Breast epithelium (tissue), 4 donors: ENCODE results near the gene TMEM108. TPM values are rescaled to one million over a fixed set of nuclear protein-coding genes. Genes with fewer than 3 reads are reported as not detected.
A peak's percentile ranks its signal among the peaks of the same experiment; 100 is the strongest.

Experiments used
- DNase-seq, 2 donors: peaks; one replicate each; pipeline ENCODE4 v3.0.0-alpha.2; 2019; ENCODE audit warnings: low spot score in 2 of 2
- H3K27ac ChIP-seq, 2 donors: fragments of 200-600 bp; sonication (generic) in 1 of 2; one replicate each; pipeline ENCODE4 v1.5.1; 2016 to 2019; ENCODE audit warnings: mild to moderate bottlenecking in 1 of 2
- H3K27me3 ChIP-seq, 2 donors: fragments of 200-600 bp; sonication (generic) in 1 of 2; one replicate each; pipeline versions ENCODE4 v1.5.1 to v1.6.0; 2017 to 2019; ENCODE audit warnings: control low read depth in 1 of 2, mild to moderate bottlenecking in 1 of 2
- H3K36me3 ChIP-seq: fragments of 200-600 bp; one replicate; pipeline ENCODE4 v1.5.1; 2019
- H3K4me1 ChIP-seq, 2 donors: fragments of 200-600 bp; sonication (generic); one replicate each; pipeline ENCODE4 v1.5.1; 2016 to 2019; ENCODE audit warnings: control low read depth in 1 of 2
- H3K4me3 ChIP-seq, 3 donors: fragments of 200-600 bp; sonication (generic); 1 replicate in 2 of 3; 2 replicates in 1 of 3; pipeline ENCODE4 v1.5.1; 2016 to 2019; ENCODE audit warnings: mild to moderate bottlenecking in 3 of 3, moderate library complexity in 2 of 3
- H3K9me3 ChIP-seq, 2 donors: fragments of 200-600 bp; sonication (generic) in 1 of 2; one replicate each; pipeline ENCODE4 v1.5.1; 2016 to 2019; ENCODE audit warnings: control low read depth in 1 of 2
- POLR2A ChIP-seq: fragments of 450-650 bp; IDR thresholded peaks from one replicate; pipeline ENCODE4 v1.6.1; 2016; ENCODE audit warnings: antibody characterized with exemption, mild to moderate bottlenecking, moderate library complexity
- POLR2AphosphoS5 ChIP-seq, 3 donors: sonication (generic); formaldehyde crosslinking; IDR thresholded peaks; one replicate each; pipeline ENCODE4 v1.6.1; 2017; ENCODE audit warnings: antibody characterized with exemption in 3 of 3
- intact Hi-C: fragments of 100-400 bp; cut with DNase I; formaldehyde crosslinking; loops from one replicate; pipeline ENCODE4 v1.15.1; 2023; ENCODE audit warnings: low total_unique reads
- total RNA-seq, 3 donors: library from RNA; depleted of rRNA; stranded (reverse); fragments of >200 nt; gene quantifications; one replicate each; pipeline ENCODE4 v1.1.0, GENCODE V29; 2016
- TF ChIP-seq, protein P1 (sequence below), 3 donors: fragments of 450-650 bp; IDR thresholded peaks; one replicate each; pipeline ENCODE4 v1.5.1; 2016 to 2017; ENCODE audit warnings: antibody characterized with exemption in 3 of 3, mild to moderate bottlenecking in 3 of 3, moderate library complexity in 3 of 3

The TMEM108 gene
- total RNA-seq, 3 donors from 2014 or later, result 0.44 to 0.98 (median 0.48) TPM

DNA sequence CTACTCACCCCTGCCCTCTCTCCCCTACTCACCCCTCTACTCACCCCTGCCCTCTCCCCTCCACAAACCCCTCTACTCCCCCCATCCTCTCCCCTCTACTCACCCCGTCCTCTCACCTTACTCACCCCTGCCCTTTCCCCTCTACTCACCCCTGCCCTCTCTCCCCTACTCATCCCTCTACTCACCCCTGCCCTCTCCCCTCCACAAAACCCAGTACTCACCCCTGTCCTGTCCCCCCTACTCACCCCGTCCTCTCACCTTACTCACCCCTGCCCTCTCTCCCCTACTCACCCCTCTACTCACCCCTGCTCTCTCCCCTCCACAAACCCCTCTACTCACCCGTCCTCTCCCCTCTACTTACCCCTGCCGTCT, 375.8 kb downstream of the TMEM108 start:
- Histone ChIP-seq H3K27me3 (no peaks in the 10 kb centered on the region), H3K36me3 (no peaks in the 10 kb centered on the region), H3K4me1 (no peaks in the 10 kb centered on the region), H3K4me3 (no peak overlapping the region), H3K9me3 (no peaks in the 10 kb centered on the region), H3K27ac (peak overlapping the region in 1 of 2 donors; percentile 40)
- no peak for DNase-seq
- intact Hi-C loops, result no loop called here
- TF ChIP-seq POLR2A (no peak), POLR2AphosphoS5 (IDR thresholded peaks at IDR 0.05) (no peak)
- TF ChIP-seq, protein P1, sequence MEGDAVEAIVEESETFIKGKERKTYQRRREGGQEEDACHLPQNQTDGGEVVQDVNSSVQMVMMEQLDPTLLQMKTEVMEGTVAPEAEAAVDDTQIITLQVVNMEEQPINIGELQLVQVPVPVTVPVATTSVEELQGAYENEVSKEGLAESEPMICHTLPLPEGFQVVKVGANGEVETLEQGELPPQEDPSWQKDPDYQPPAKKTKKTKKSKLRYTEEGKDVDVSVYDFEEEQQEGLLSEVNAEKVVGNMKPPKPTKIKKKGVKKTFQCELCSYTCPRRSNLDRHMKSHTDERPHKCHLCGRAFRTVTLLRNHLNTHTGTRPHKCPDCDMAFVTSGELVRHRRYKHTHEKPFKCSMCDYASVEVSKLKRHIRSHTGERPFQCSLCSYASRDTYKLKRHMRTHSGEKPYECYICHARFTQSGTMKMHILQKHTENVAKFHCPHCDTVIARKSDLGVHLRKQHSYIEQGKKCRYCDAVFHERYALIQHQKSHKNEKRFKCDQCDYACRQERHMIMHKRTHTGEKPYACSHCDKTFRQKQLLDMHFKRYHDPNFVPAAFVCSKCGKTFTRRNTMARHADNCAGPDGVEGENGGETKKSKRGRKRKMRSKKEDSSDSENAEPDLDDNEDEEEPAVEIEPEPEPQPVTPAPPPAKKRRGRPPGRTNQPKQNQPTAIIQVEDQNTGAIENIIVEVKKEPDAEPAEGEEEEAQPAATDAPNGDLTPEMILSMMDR (IDR thresholded peaks at IDR 0.05), result no peak

DNA sequence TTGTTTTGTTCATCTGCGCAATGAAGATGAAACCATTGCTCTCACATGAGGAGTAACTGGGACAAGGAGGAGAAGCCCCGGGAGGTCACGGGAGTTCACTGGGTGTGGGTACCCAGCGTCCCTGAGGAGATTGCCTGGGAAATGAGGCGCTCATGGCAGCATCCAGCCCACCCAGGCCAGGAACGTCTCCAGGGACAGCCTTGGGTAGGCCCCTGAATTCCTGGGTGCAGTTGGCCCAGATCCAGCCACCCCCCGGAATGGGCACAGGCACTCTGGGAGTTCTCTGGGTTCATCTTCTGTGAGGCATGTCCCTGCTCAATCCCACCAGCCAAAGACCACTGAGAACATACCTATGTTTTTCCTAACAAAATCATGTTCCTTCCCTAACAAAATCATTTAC, 380.2 kb downstream of the TMEM108 start:
- no peaks in the 10 kb centered on the region for H3K27me3 ChIP-seq
- intact Hi-C loops, result loop anchor here (5.0 kb wide), 1 partner anchor 1981 kb away; no protein-coding TSS in a partner anchor
- H3K36me3 ChIP-seq, result no peaks in the 10 kb centered on the region
- no peak for DNase-seq
- no peaks in the 10 kb centered on the region for H3K9me3 ChIP-seq
- TF ChIP-seq POLR2AphosphoS5 (IDR thresholded peaks at IDR 0.05) (no peak), POLR2A (no peak)
- TF ChIP-seq, protein P1 (IDR thresholded peaks at IDR 0.05), result no peak
- no peaks in the 10 kb centered on the region for H3K4me1 ChIP-seq
- H3K4me3 ChIP-seq, result no peak overlapping the region
- H3K27ac ChIP-seq, result no peak overlapping the region

DNA sequence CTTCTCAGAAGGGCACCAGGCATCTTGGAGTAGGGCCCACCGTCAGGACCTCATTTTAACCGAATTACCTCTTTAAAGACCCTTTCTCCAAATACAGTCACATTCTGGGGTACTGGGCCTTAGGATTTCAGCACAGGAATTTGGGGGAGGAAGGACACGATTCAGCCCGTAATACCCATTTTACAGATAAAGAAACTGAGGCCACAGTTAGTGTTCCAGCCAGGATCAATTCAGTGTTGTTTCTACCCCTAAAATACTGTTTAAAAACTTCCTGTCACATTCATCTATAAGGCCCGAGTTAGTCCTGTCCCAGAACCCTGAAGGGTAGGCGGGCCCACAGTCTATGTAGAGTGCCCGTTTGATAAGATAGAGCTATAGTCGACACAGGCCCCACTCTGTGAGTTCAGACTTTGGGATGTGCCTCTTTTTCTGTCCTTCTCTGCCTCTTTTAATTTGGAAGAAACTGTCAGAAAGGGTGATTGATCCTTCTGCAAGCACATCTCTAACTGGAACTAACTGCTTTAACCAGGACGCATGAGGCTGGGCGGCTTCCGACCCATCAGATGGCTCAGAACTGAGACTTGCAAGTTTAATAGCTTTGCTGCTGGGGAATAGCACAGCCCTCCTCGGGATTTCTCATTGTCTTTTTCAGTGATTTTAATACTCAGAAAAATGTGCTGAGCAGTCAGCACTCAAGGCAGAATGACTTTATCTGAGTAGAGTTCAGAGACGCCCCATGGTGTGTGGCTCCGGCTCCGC, 381.1 kb downstream of the TMEM108 start:
- H3K4me1 ChIP-seq, result peaks cover 0 to 4% of the 10 kb centered on the region in 2 donors
- no peak for TF ChIP-seq POLR2A
- no peak for DNase-seq
- H3K27ac ChIP-seq, result no peak overlapping the region
- H3K36me3 ChIP-seq, result no peaks in the 10 kb centered on the region
- no peak overlapping the region for H3K4me3 ChIP-seq
- intact Hi-C loops, result loop anchor here (5.0 kb wide), 1 partner anchor 1982 kb away; no protein-coding TSS in a partner anchor
- no peaks in the 10 kb centered on the region for H3K27me3 ChIP-seq
- H3K9me3 ChIP-seq, result no peaks in the 10 kb centered on the region

DNA sequence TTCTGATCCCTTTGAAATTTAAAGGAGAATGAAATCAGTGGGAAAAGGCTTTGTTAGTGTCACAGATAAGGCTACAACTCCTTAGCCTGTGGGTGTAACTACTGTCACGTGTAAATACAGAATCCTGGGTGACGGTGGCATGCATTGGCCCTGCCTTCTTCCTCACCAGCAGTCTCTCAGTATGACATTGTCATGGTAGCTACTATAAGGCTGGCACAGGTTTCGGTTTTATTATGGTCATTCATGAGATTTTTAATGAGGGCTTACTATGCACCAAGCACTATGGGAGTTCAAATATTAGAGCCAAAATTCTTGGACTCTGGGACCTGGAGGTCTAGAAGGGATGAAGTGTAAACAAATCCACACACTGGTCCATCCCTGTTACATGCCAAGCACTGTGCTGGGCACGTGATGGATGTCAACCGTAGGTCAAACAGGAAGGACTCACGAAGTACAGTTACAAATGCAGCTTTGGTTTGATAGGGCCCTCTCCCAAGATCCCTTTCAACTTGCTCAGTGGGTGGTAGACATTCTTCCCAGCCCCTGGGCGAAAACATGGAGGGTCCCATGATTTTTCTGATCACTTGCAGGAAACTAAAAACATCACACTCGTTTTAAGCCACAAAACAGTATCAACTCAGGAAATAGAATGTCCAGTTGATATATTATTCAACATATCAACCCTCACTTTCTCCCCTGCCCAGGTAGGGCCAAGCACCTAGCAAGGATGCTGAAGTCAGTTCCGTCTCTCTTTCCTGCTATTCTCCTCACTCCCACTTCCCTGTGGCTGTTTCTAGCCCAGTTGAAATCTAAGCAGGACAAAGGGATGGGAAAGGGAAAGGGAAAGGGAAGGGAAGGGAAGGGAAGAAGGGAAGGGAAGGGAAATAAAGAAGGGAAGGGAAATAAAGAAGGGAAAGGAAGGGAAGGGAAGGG, 387.0 kb downstream of the TMEM108 start:
- no peak for DNase-seq
- Histone ChIP-seq H3K36me3 (no peaks in the 10 kb centered on the region), H3K27me3 (no peaks in the 10 kb centered on the region), H3K9me3 (no peaks in the 10 kb centered on the region), H3K4me3 (no peak overlapping the region), H3K4me1 (peaks cover 0 to 4% of the 10 kb centered on the region in 2 donors), H3K27ac (no peak overlapping the region)
- intact Hi-C loops, result loop anchor here (10.0 kb wide), 1 partner anchor 690 kb away; no protein-coding TSS in a partner anchor
- TF ChIP-seq POLR2AphosphoS5 (IDR thresholded peaks at IDR 0.05) (no peak), POLR2A (no peak)
- TF ChIP-seq, protein P1 (IDR thresholded peaks at IDR 0.05), result no peak

DNA sequence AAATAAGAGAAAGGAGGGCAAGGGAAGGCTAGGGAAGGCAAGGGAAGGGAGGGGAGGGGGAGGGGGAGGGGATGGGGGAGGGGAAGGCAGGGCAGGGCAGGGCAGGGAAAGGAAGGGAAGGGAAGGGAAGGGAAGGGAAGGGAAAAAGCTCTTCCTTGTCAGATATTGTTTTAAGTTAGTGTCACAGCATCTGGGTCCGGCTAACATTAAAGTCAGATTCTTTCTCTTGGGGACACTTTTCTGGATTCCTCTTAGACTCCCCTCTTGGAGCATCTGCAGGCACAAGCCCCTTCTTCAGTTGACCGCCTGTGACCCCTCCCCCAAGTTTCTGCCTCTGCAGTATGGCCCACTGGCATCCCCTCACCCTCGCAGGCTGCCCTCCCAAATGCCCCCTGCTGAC, 387.7 kb downstream of the TMEM108 start:
- H3K4me1 ChIP-seq, result peaks cover 0 to 4% of the 10 kb centered on the region in 2 donors
- H3K4me3 ChIP-seq, result no peak overlapping the region
- DNase-seq, result no peak
- intact Hi-C loops, result loop anchor here (10.0 kb wide), 1 partner anchor 691 kb away; no protein-coding TSS in a partner anchor
- H3K27ac ChIP-seq, result no peak overlapping the region
- H3K27me3 ChIP-seq, result no peaks in the 10 kb centered on the region
- no peaks in the 10 kb centered on the region for H3K36me3 ChIP-seq
- TF ChIP-seq, protein P1 (IDR thresholded peaks at IDR 0.05), result no peak
- TF ChIP-seq POLR2AphosphoS5 (IDR thresholded peaks at IDR 0.05) (no peak), POLR2A (no peak)
- no peaks in the 10 kb centered on the region for H3K9me3 ChIP-seq
